Right lobe of liver (tissue), 6 donors: ENCODE measurements around the gene ACSL5. TPM values are rescaled to one million over a fixed set of nuclear protein-coding genes. Genes with fewer than 3 reads are reported as not detected.
A peak's percentile ranks its signal among the peaks of the same experiment; 100 is the strongest.

ENCODE experiments used
- ATAC-seq, 4 donors: fragments of 200-7000 bp; cut with Tn5 transposase; one replicate each; pipeline ENCODE4 v1.9.1; 2020; ENCODE audit warnings: mild to moderate bottlenecking in 4 of 4, moderate library complexity in 4 of 4
- DNase-seq, 3 donors: peaks; one replicate each; pipeline ENCODE4 v3.0.0-alpha.2; 2020
- H3K27ac ChIP-seq, 3 donors: fragments of 200-600 bp; one replicate each; pipeline ENCODE4 v1.8.0; 2022
- H3K27me3 ChIP-seq, 2 donors: fragments of 200-600 bp; one replicate each; pipeline ENCODE4 v1.8.0; 2022
- H3K36me3 ChIP-seq, 4 donors: fragments of 200-600 bp; sonication (generic) in 1 of 4; one replicate each; pipeline versions ENCODE4 v1.5.1 to v1.8.0; 2017 to 2022; ENCODE audit warnings: control low read depth in 1 of 4
- H3K4me1 ChIP-seq, 4 donors: fragments of 200-600 bp; sonication (generic) in 1 of 4; one replicate each; pipeline versions ENCODE4 v1.5.1 to v1.8.0; 2017 to 2022; ENCODE audit warnings: control low read depth in 1 of 4
- H3K4me3 ChIP-seq, 3 donors: fragments of 200-600 bp; one replicate each; pipeline ENCODE4 v1.8.0; 2022
- H3K9me3 ChIP-seq, 4 donors: fragments of 200-600 bp; sonication (generic) in 1 of 4; one replicate each; pipeline versions ENCODE4 v1.5.1 to v1.8.0; 2017 to 2022; ENCODE audit warnings: control low read depth in 1 of 4
- POLR2A ChIP-seq: fragments of 450-650 bp; IDR thresholded peaks from one replicate; pipeline ENCODE4 v1.6.1; 2017; ENCODE audit warnings: antibody characterized with exemption, mild to moderate bottlenecking
- WGBS: methylation state at CpG from one replicate; pipeline ENCODE4 v1.1.6; 2018; ENCODE audit warnings: low coverage, low lambda C conversion rate; ENCODE audit not compliant: insufficient coverage; ENCODE audit errors: missing lambda C conversion rate; 5-methylcytosine and 5-hydroxymethylcytosine counted together
- intact Hi-C, 2 donors: fragments of 100-400 bp; cut with DNase I; formaldehyde crosslinking; loops; one replicate each; pipeline versions ENCODE4 v1.11.2 to v1.14.1; 2022
- total RNA-seq, 6 experiments: library from RNA; depleted of rRNA in 2 of 6; stranded (reverse); fragments of >200 nt in 2 of 6; fragmentation: NEBNext Ultra II Directional in 3 of 6; extraction: Animal tissue kit (Norgen Biotek cat#: 25700) in 3 of 6; gene quantifications; one replicate each; pipeline versions ENCODE4 v1.1.0 to v1.2.4, GENCODE V29; 2016 to 2023
- TF ChIP-seq, protein P1 (sequence below), 4 donors: fragments of 200-600 bp in 3 of 4; fragments of 450-650 bp in 1 of 4; IDR thresholded peaks; one replicate each; pipeline versions ENCODE4 v1.5.1 to v1.8.0; 2016 to 2022; ENCODE audit warnings: antibody characterized with exemption in 4 of 4, mild to moderate bottlenecking in 2 of 4
- donor health status: DM: no; HTN: yes; CAD: no.
- donor health status: DM: no; HTN: no; CAD: no.
- donor health status: DM: no; HTN: no; CAD: no.
- donor health status: DM: no; HTN: yes; CAD: no.
- donor health status: DM: no; HTN: yes; CAD: no.

Gene ACSL5
- total RNA-seq, 6 experiments from 2014 or later, result 35.1 to 92.4 (median 73.8) TPM

DNA sequence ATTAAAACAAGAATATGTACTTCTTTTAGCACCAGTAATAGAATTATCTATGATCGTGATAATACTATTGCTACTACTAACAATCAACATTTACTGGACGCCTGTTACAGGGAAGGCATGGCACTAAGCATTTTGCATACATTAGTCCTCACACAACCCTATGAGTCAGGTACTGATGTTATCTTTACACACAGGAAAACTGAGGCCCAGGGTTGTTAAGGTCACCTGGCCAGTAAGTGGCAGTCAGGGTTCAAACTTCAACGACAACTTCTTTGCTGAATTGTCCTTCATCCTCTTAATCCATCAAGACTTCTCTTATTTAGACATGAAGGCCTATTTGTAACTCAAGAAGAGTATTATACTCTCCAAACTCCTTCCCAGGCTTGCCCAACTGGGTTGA lies 41.9 kb upstream of the ACSL5 start:
- no peak for DNase-seq
- H3K9me3 ChIP-seq, result no peaks in the 10 kb centered on the region
- H3K27ac ChIP-seq, result no peak overlapping the region
- no peaks in the 10 kb centered on the region for H3K27me3 ChIP-seq
- H3K36me3 ChIP-seq, result no peaks in the 10 kb centered on the region
- no peak for ATAC-seq
- TF ChIP-seq, protein P1, sequence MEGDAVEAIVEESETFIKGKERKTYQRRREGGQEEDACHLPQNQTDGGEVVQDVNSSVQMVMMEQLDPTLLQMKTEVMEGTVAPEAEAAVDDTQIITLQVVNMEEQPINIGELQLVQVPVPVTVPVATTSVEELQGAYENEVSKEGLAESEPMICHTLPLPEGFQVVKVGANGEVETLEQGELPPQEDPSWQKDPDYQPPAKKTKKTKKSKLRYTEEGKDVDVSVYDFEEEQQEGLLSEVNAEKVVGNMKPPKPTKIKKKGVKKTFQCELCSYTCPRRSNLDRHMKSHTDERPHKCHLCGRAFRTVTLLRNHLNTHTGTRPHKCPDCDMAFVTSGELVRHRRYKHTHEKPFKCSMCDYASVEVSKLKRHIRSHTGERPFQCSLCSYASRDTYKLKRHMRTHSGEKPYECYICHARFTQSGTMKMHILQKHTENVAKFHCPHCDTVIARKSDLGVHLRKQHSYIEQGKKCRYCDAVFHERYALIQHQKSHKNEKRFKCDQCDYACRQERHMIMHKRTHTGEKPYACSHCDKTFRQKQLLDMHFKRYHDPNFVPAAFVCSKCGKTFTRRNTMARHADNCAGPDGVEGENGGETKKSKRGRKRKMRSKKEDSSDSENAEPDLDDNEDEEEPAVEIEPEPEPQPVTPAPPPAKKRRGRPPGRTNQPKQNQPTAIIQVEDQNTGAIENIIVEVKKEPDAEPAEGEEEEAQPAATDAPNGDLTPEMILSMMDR (IDR thresholded peaks at IDR 0.05), result no peak
- no peak for TF ChIP-seq POLR2A
- no peak overlapping the region for H3K4me3 ChIP-seq
- WGBS, result 69% methylated on average over 3 of the region's 3 CpGs
- intact Hi-C loops, result no loop called here
- peaks cover 0 to 12% (median 4%) of the 10 kb centered on the region in 4 donors for H3K4me1 ChIP-seq

DNA sequence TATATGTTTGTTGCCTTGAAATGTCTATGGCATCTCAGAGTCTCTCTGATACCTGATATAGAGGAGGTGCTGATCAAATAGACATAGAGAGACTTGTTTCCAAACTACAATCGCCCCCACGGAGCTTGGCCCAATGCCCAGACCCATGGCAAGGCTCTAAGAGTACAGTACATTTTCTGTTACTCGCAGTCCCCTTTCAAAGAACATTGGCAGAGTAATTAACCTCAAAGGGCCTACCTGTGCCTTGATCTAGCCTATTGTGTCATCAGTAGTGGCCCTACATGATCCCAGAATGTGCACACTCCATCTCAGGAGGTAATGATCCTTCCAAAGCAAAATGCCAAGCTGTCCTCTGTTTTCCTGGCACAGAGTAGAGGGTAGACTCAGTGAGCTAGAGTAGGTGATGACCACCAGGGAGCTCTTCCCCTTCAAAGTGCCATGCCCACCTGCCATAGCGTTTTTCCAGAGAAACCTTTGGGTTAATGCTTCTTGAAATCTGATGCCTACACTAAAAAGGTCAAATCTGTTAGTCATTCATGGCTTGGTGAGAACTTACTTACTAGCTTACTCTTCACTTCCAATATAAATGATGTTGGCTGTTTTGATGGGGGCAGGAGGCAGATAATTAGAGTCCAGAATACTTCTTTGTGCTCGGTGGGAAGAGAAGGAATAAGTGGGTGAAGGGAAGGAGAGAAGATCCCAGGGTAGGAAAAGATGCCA lies 41.2 kb upstream of the ACSL5 start:
- Histone ChIP-seq H3K27me3 (no peaks in the 10 kb centered on the region), H3K4me3 (no peak overlapping the region), H3K9me3 (no peaks in the 10 kb centered on the region), H3K36me3 (no peaks in the 10 kb centered on the region), H3K27ac (no peak overlapping the region), H3K4me1 (peaks cover 0 to 12% (median 4%) of the 10 kb centered on the region in 4 donors)
- TF ChIP-seq, protein P1 (IDR thresholded peaks at IDR 0.05), result no peak
- no peak for TF ChIP-seq POLR2A
- ATAC-seq (peak; percentile 49 to 82 (median 69)), DNase-seq (peak; percentile 64 to 71 (median 69))
- 34% methylated on average over 5 of the region's 5 CpGs for whole genome bisulfite sequencing
- intact Hi-C loops, result no loop called here

DNA sequence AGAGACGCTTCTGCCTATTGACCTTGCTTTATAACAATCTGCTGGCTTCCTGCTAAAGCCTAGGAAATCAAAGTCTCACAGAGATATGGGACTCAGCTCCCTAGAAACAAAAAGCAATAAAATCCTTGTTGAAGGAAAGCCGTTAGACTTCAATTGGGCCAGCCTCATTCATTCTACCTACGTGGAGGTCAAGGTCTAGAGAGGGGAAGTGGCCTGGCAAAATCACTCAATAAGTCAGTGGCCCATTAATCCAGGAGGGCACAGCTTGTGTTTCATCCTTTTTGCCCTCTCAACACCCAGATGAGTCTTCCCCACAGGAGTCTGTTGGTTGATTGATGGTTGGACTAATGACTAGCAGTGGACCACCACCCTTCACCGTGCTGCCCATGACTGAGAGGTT lies 40.5 kb upstream of the ACSL5 start:
- ATAC-seq (no peak), DNase-seq (no peak)
- Histone ChIP-seq H3K9me3 (no peaks in the 10 kb centered on the region), H3K4me3 (no peak overlapping the region), H3K27me3 (no peaks in the 10 kb centered on the region), H3K4me1 (peaks cover 0 to 12% (median 4%) of the 10 kb centered on the region in 4 donors), H3K27ac (no peak overlapping the region), H3K36me3 (no peaks in the 10 kb centered on the region)
- WGBS, result 52% methylated on average over 3 of the region's 4 CpGs
- TF ChIP-seq, protein P1 (IDR thresholded peaks at IDR 0.05), result no peak
- no peak for TF ChIP-seq POLR2A
- intact Hi-C loops, result no loop called here

DNA sequence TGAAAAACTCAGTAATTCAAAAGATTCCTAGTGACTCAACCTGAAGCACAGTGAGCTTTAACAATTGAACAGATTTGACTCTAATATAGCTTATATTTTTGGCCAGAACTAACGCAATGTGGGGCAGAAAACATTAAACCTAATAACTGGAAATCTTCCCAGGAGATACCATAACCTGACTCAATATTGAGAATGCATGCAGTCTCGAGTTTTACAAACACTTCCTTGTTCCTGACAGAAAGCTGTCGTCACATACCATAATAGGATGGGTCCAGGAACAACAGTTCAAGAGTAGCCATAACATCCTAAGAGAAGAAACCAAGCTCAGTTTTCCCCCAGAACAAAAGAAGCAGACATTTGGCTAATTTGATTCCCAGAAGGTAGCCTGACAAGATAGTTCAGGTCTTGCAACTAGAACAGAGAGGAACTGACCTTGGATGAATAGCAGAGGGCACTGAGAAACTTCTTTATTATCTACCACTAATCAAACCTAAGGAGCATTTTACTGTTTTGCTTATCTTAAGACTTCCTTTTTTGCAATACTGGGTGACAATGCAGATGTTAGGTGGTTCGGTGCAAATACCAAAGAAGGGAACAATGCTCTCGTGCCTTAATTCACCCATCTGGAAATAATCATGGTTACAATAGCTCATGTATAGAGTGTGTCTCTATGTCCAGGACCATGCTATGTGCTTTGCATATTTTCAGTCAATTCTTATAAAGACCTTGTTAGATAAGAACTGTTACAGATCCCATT lies 38.6 kb upstream of the ACSL5 start:
- Histone ChIP-seq H3K4me1 (peaks cover 0 to 12% (median 4%) of the 10 kb centered on the region in 4 donors), H3K36me3 (no peaks in the 10 kb centered on the region), H3K4me3 (no peak overlapping the region), H3K27ac (no peak overlapping the region), H3K9me3 (no peaks in the 10 kb centered on the region), H3K27me3 (no peaks in the 10 kb centered on the region)
- intact Hi-C loops, result no loop called here
- TF ChIP-seq, protein P1 (IDR thresholded peaks at IDR 0.05), result no peak
- TF ChIP-seq POLR2A, result no peak
- DNase-seq (no peak), ATAC-seq (no peak)
- WGBS, result 55% methylated on average over 5 of the region's 5 CpGs
